AG04449 (cell line): ENCODE data around the gene DOCK10.

ENCODE experiments used
- CTCF ChIA-PET: fragments of 350-600 bp; formaldehyde crosslinking; extraction: SDS; loops from one replicate; lab custom pipeline; 2021; ENCODE audit warnings: antibody characterized with exemption; lab: Yijun Ruan, JAX
- POLR2A ChIA-PET: fragments of 400-600, 350-600 bp; formaldehyde crosslinking; extraction: SDS; loops from one replicate; lab custom pipeline; 2020; ENCODE audit warnings: antibody characterized with exemption, inconsistent platforms; lab: Yijun Ruan, JAX
- DNase-seq: peaks from one replicate; pipeline ENCODE4 v3.0.0-alpha.2; 2010; ENCODE audit warnings: low read depth, low spot score
- H3K4me3 ChIP-seq: 2 replicates; pipeline ENCODE4 v1.5.1; 2011; ENCODE audit warnings: low read depth, mild to moderate bottlenecking, control low read depth, low read length
- TF ChIP-seq, protein P1 (sequence below): IDR thresholded peaks from one replicate; pipeline ENCODE4 v1.5.1; 2011; ENCODE audit warnings: mild to moderate bottlenecking, moderate library complexity, low read length, control low read depth, inconsistent platforms; ENCODE audit not compliant: insufficient read depth; ENCODE audit errors: missing control alignments

Gene DOCK10

GRCh38 chr2:224901121-224901676 lies 141.1 kb downstream of the DOCK10 start:
- H3K4me3 ChIP-seq, result no peak overlapping the region
- DNase-seq, result no peak
- ChIA-PET POLR2A (no interaction called here), CTCF (no interaction called here)
- TF ChIP-seq, protein P1, sequence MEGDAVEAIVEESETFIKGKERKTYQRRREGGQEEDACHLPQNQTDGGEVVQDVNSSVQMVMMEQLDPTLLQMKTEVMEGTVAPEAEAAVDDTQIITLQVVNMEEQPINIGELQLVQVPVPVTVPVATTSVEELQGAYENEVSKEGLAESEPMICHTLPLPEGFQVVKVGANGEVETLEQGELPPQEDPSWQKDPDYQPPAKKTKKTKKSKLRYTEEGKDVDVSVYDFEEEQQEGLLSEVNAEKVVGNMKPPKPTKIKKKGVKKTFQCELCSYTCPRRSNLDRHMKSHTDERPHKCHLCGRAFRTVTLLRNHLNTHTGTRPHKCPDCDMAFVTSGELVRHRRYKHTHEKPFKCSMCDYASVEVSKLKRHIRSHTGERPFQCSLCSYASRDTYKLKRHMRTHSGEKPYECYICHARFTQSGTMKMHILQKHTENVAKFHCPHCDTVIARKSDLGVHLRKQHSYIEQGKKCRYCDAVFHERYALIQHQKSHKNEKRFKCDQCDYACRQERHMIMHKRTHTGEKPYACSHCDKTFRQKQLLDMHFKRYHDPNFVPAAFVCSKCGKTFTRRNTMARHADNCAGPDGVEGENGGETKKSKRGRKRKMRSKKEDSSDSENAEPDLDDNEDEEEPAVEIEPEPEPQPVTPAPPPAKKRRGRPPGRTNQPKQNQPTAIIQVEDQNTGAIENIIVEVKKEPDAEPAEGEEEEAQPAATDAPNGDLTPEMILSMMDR, result no peak

- CTCF ChIA-PET, result no interaction called here
- POLR2A ChIA-PET, result no interaction called here
These were observed 146.9 kb downstream of the DOCK10 start for GRCh38 chr2:224895377-224895776.

GRCh38 chr2:224894356-224894755 lies 147.9 kb downstream of the DOCK10 start:
- H3K4me3 ChIP-seq, result no peak overlapping the region
- TF ChIP-seq, protein P1, result no peak
- DNase-seq, result no peak
- CTCF ChIA-PET, result no interaction called here
- POLR2A ChIA-PET, result no interaction called here

More at GRCh38 chr2:224895377-224895776, 146.9 kb downstream of the DOCK10 start:
- no peak overlapping the region for H3K4me3 ChIP-seq
- TF ChIP-seq, protein P1, result no peak
- DNase-seq, result no peak

GRCh38 chr2:224893848-224894247 lies 148.4 kb downstream of the DOCK10 start:
- ChIA-PET POLR2A (no interaction called here), CTCF (no interaction called here)
- DNase-seq, result no peak
- H3K4me3 ChIP-seq, result no peak overlapping the region
- TF ChIP-seq, protein P1, result no peak

- ChIA-PET CTCF (no interaction called here), POLR2A (no interaction called here)
- H3K4me3 ChIP-seq, result no peak overlapping the region
- DNase-seq, result no peak
- TF ChIP-seq, protein P1, result no peak
These were observed 149.6 kb downstream of the DOCK10 start for GRCh38 chr2:224892574-224893204.

DNA sequence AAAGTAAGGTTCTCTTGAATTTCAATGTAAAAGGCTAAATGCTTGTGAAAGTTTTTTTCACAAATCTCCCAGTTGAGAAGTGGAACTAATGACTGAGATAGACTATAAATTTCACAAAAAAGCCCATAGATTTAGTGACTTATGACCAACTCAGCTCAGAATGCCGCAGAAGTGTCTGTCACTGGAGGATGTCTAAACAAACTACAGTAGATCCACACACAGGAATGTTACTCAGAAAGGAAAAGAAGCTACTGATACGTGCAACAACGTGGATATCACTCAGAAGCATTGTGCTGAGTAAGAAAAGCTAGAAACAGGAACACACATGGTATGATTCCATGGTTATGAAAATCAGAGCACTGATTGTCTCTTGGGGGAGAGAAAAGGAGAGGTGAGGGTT lies 151.9 kb downstream of the DOCK10 start:
- TF ChIP-seq, protein P1, result no peak
- ChIA-PET CTCF (no interaction called here), POLR2A (interaction anchor here (1.1 kb wide), 1 partner anchor 16 kb away, joined by 3 read pairs; no protein-coding TSS in a partner anchor)
- H3K4me3 ChIP-seq, result no peak overlapping the region
- no peak for DNase-seq
